GM19025 (cell line): ENCODE data around the gene RANBP17.

Source experiments
- ATAC-seq: cut with Tn5 transposase; IDR thresholded peaks from one replicate; pipeline ENCODE4 v1.9.1; 2021; ENCODE audit warnings: mild to moderate bottlenecking, low read depth, moderate library complexity; ENCODE audit not compliant: unreplicated experiment

The RANBP17 gene

GRCh38 chr5:171221916-171222315 lies 360.1 kb downstream of the RANBP17 start:
- ATAC-seq = no peak

GRCh38 chr5:171223927-171224326 lies 362.1 kb downstream of the RANBP17 start:
- ATAC-seq = no peak

- ATAC-seq = no peak
Observed at GRCh38 chr5:171226096-171226754, 364.4 kb downstream of the RANBP17 start.

- ATAC-seq = no peak
Observed at GRCh38 chr5:171226864-171227263, 365.0 kb downstream of the RANBP17 start.

GRCh38 chr5:171236651-171237050 lies 374.8 kb downstream of the RANBP17 start:
- no peak for ATAC-seq

- ATAC-seq = no peak
Observed at GRCh38 chr5:171242521-171242920, 380.7 kb downstream of the RANBP17 start.

- no peak for ATAC-seq
Observed at GRCh38 chr5:171246231-171246630, 384.4 kb downstream of the RANBP17 start.

GRCh38 chr5:171249460-171249859 lies 387.6 kb downstream of the RANBP17 start:
- ATAC-seq = no peak

- no peak for ATAC-seq
Observed at GRCh38 chr5:171250738-171251137, 388.9 kb downstream of the RANBP17 start.

- no peak for ATAC-seq
Observed at GRCh38 chr5:171251519-171251918, 389.7 kb downstream of the RANBP17 start.

GRCh38 chr5:171252674-171253073 lies 390.9 kb downstream of the RANBP17 start:
- no peak for ATAC-seq

- ATAC-seq = no peak
Observed at GRCh38 chr5:171258737-171259415, 397.1 kb downstream of the RANBP17 start.

GRCh38 chr5:171261361-171261760 lies 399.5 kb downstream of the RANBP17 start:
- ATAC-seq = no peak

- ATAC-seq = no peak
Observed at GRCh38 chr5:171261904-171262303, 400.1 kb downstream of the RANBP17 start.

- ATAC-seq = no peak
Observed at GRCh38 chr5:171263181-171263580, 401.4 kb downstream of the RANBP17 start.

GRCh38 chr5:171264843-171265242 lies 403.0 kb downstream of the RANBP17 start:
- ATAC-seq = no peak

- ATAC-seq = no peak
Observed at GRCh38 chr5:171268700-171269620, 407.1 kb downstream of the RANBP17 start.

GRCh38 chr5:171269717-171270116 lies 407.9 kb downstream of the RANBP17 start:
- ATAC-seq = no peak

- no peak for ATAC-seq
Observed at GRCh38 chr5:171270136-171270535, 408.3 kb downstream of the RANBP17 start.

GRCh38 chr5:171271798-171272197 lies 410.0 kb downstream of the RANBP17 start:
- no peak for ATAC-seq
